HEK293 (cell line): ENCODE measurements around the gene SAP30.

Source experiments
- BCL6B ChIP-seq: fragments of 450-650 bp; formaldehyde crosslinking; IDR thresholded peaks from 2 replicates; pipeline ENCODE4 v1.5.1; 2017; ENCODE audit warnings: missing biosample characterization, missing genetic modification characterization
- MYNN ChIP-seq: fragments of 450-650 bp; formaldehyde crosslinking; IDR thresholded peaks from 2 replicates; pipeline ENCODE4 v1.5.1; 2016; ENCODE audit warnings: missing biosample characterization, missing genetic modification characterization, borderline replicate concordance
- SCRT1 ChIP-seq: fragments of 450-650 bp; formaldehyde crosslinking; IDR thresholded peaks from 2 replicates; pipeline ENCODE4 v1.5.1; 2016; ENCODE audit warnings: missing biosample characterization, missing genetic modification characterization, borderline replicate concordance
- SETDB1 ChIP-seq: IDR thresholded peaks from one replicate; pipeline ENCODE4 v1.6.1; 2017; ENCODE audit warnings: mild to moderate bottlenecking, low read length, moderate library complexity, mixed read lengths; ENCODE audit not compliant: insufficient read length
- SP3 ChIP-seq: fragments of 450-650 bp; formaldehyde crosslinking; IDR thresholded peaks from 2 replicates; pipeline ENCODE4 v1.5.1; 2016; ENCODE audit warnings: missing biosample characterization, missing genetic modification characterization
- ZFP3 ChIP-seq: fragments of 450-650 bp; formaldehyde crosslinking; IDR thresholded peaks from 2 replicates; pipeline ENCODE4 v1.5.1; 2016; ENCODE audit warnings: low read depth, missing biosample characterization, missing genetic modification characterization
- ZFP37 ChIP-seq: fragments of 450-650 bp; formaldehyde crosslinking; IDR thresholded peaks from 2 replicates; pipeline ENCODE4 v1.5.1; 2016; ENCODE audit warnings: missing biosample characterization, missing genetic modification characterization
- ZNF132 ChIP-seq: fragments of 450-650 bp; formaldehyde crosslinking; IDR thresholded peaks from 2 replicates; pipeline ENCODE4 v1.5.1; 2017; ENCODE audit warnings: missing biosample characterization, missing genetic modification characterization, borderline replicate concordance
- ZNF157 ChIP-seq: fragments of 450-650 bp; formaldehyde crosslinking; IDR thresholded peaks from 2 replicates; pipeline ENCODE4 v1.5.1; 2016; ENCODE audit warnings: missing biosample characterization, missing genetic modification characterization
- ZNF19 ChIP-seq: fragments of 450-650 bp; formaldehyde crosslinking; IDR thresholded peaks from 2 replicates; pipeline ENCODE4; 2016; ENCODE audit warnings: missing biosample characterization, missing genetic modification characterization, low read depth
- ZNF292 ChIP-seq: fragments of 450-650 bp; formaldehyde crosslinking; IDR thresholded peaks from 2 replicates; pipeline ENCODE4 v1.5.1; 2016; ENCODE audit warnings: low read depth, missing biosample characterization, missing genetic modification characterization, borderline replicate concordance
- ZNF354C ChIP-seq: fragments of 450-650 bp; formaldehyde crosslinking; IDR thresholded peaks from 2 replicates; pipeline ENCODE4 v1.5.1; 2016; ENCODE audit warnings: missing biosample characterization, missing genetic modification characterization, low read depth, borderline replicate concordance
- ZNF37A ChIP-seq: fragments of 450-650 bp; IDR thresholded peaks from 2 replicates; pipeline ENCODE4 v1.5.1; 2018; ENCODE audit warnings: missing biosample characterization, missing genetic modification characterization
- ZNF426 ChIP-seq: fragments of 450-650 bp; formaldehyde crosslinking; IDR thresholded peaks from 2 replicates; pipeline ENCODE4 v1.5.1; 2017; ENCODE audit warnings: missing biosample characterization, missing genetic modification characterization, mild to moderate bottlenecking, inconsistent platforms, moderate library complexity
- ZNF518A ChIP-seq: fragments of 450-650 bp; formaldehyde crosslinking; conservative IDR thresholded peaks from 2 replicates; pipeline ENCODE4 v1.5.1; 2016; ENCODE audit warnings: low read depth, missing biosample characterization, missing genetic modification characterization
- ZNF558 ChIP-seq: fragments of 450-650 bp; formaldehyde crosslinking; IDR thresholded peaks from 2 replicates; pipeline ENCODE4 v1.5.1; 2016; ENCODE audit warnings: missing biosample characterization, missing genetic modification characterization
- ZNF560 ChIP-seq: fragments of 450-650 bp; formaldehyde crosslinking; IDR thresholded peaks from 2 replicates; pipeline ENCODE4 v1.5.1; 2017; ENCODE audit warnings: missing biosample characterization, missing genetic modification characterization, borderline replicate concordance
- ZNF624 ChIP-seq: fragments of 450-650 bp; formaldehyde crosslinking; IDR thresholded peaks from 2 replicates; pipeline ENCODE4 v1.5.1; 2017; ENCODE audit warnings: missing biosample characterization, missing genetic modification characterization
- ZNF629 ChIP-seq: fragments of 450-650 bp; formaldehyde crosslinking; IDR thresholded peaks from 2 replicates; pipeline ENCODE4 v1.5.1; 2017; ENCODE audit warnings: missing biosample characterization, missing genetic modification characterization
- ZNF658 ChIP-seq: fragments of 450-650 bp; formaldehyde crosslinking; IDR thresholded peaks from 2 replicates; pipeline ENCODE4; 2016; ENCODE audit warnings: missing biosample characterization, missing genetic modification characterization
- ZNF704 ChIP-seq: fragments of 450-650 bp; formaldehyde crosslinking; IDR thresholded peaks from 2 replicates; pipeline ENCODE4 v1.5.1; 2016; ENCODE audit warnings: missing biosample characterization, missing genetic modification characterization
- ZNF791 ChIP-seq: fragments of 450-650 bp; formaldehyde crosslinking; IDR thresholded peaks from 2 replicates; pipeline ENCODE4 v1.5.1; 2016; ENCODE audit warnings: missing biosample characterization, missing genetic modification characterization
- ZNF792 ChIP-seq: fragments of 450-650 bp; formaldehyde crosslinking; IDR thresholded peaks from 2 replicates; pipeline ENCODE4 v1.5.1; 2016; ENCODE audit warnings: missing biosample characterization, missing genetic modification characterization
- TF ChIP-seq, protein P1 (sequence below): fragments of 450-650 bp; formaldehyde crosslinking; IDR thresholded peaks from 2 replicates; pipeline ENCODE4 v1.5.1; 2016; ENCODE audit warnings: missing biosample characterization, missing genetic modification characterization
- TF ChIP-seq, protein P2 (sequence below): fragments of 450-650 bp; formaldehyde crosslinking; IDR thresholded peaks from 2 replicates; pipeline ENCODE4 v1.5.1; 2016; ENCODE audit warnings: missing biosample characterization, missing genetic modification characterization, borderline replicate concordance

Gene SAP30

GRCh38 chr4:173370477-173371291, at the start of gene SAP30 (continued):
- TF ChIP-seq ZNF704 (tag by site-specific recombination) (no peak), MYNN (no peak), ZFP37 (0 out of 2 replicates have a peak, but pooled peaks have one; percentile 34), SP3 (tag by site-specific recombination) (peak; percentile 91), ZNF354C (tag by site-specific recombination) (no peak), ZNF791 (tag by site-specific recombination) (no peak), ZNF624 (tag by site-specific recombination) (no peak), ZNF658 (tag by site-specific recombination) (no peak), ZNF19 (tag by site-specific recombination) (no peak), ZNF558 (tag by site-specific recombination) (no peak), ZNF426 (no peak), ZFP3 (no peak), ZNF792 (tag by site-specific recombination) (no peak), ZNF37A (tag by site-specific recombination) (no peak), ZNF132 (no peak), ZNF629 (no peak), ZNF518A (tag by site-specific recombination) (no peak), BCL6B (peak; percentile 41; the same call in 1 of the 2 replicates), SCRT1 (no peak), ZNF292 (no peak), ZNF560 (tag by site-specific recombination) (no peak), ZNF157 (tag by site-specific recombination) (no peak), SETDB1 (no peak)
- TF ChIP-seq, protein P1, sequence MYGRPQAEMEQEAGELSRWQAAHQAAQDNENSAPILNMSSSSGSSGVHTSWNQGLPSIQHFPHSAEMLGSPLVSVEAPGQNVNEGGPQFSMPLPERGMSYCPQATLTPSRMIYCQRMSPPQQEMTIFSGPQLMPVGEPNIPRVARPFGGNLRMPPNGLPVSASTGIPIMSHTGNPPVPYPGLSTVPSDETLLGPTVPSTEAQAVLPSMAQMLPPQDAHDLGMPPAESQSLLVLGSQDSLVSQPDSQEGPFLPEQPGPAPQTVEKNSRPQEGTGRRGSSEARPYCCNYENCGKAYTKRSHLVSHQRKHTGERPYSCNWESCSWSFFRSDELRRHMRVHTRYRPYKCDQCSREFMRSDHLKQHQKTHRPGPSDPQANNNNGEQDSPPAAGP (tag by site-specific recombination): no peak
- TF ChIP-seq, protein P2, sequence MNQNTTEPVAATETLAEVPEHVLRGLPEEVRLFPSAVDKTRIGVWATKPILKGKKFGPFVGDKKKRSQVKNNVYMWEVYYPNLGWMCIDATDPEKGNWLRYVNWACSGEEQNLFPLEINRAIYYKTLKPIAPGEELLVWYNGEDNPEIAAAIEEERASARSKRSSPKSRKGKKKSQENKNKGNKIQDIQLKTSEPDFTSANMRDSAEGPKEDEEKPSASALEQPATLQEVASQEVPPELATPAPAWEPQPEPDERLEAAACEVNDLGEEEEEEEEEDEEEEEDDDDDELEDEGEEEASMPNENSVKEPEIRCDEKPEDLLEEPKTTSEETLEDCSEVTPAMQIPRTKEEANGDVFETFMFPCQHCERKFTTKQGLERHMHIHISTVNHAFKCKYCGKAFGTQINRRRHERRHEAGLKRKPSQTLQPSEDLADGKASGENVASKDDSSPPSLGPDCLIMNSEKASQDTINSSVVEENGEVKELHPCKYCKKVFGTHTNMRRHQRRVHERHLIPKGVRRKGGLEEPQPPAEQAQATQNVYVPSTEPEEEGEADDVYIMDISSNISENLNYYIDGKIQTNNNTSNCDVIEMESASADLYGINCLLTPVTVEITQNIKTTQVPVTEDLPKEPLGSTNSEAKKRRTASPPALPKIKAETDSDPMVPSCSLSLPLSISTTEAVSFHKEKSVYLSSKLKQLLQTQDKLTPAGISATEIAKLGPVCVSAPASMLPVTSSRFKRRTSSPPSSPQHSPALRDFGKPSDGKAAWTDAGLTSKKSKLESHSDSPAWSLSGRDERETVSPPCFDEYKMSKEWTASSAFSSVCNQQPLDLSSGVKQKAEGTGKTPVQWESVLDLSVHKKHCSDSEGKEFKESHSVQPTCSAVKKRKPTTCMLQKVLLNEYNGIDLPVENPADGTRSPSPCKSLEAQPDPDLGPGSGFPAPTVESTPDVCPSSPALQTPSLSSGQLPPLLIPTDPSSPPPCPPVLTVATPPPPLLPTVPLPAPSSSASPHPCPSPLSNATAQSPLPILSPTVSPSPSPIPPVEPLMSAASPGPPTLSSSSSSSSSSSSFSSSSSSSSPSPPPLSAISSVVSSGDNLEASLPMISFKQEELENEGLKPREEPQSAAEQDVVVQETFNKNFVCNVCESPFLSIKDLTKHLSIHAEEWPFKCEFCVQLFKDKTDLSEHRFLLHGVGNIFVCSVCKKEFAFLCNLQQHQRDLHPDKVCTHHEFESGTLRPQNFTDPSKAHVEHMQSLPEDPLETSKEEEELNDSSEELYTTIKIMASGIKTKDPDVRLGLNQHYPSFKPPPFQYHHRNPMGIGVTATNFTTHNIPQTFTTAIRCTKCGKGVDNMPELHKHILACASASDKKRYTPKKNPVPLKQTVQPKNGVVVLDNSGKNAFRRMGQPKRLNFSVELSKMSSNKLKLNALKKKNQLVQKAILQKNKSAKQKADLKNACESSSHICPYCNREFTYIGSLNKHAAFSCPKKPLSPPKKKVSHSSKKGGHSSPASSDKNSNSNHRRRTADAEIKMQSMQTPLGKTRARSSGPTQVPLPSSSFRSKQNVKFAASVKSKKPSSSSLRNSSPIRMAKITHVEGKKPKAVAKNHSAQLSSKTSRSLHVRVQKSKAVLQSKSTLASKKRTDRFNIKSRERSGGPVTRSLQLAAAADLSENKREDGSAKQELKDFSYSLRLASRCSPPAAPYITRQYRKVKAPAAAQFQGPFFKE (tag by site-specific recombination): no peak
